ENCODE results near the gene RBPJ.
"Not testable (repeated sequence)": the region's sequence is repeated elsewhere in the genome, so short reads cannot be mapped to it uniquely, and the experiment has no call there.

RBPJ gene

GRCh38 chr4:26343038-26343398 lies 22.2 kb downstream of the RBPJ start:
- DNase-seq, result no peak

GRCh38 chr4:26344901-26345564 lies 24.2 kb downstream of the RBPJ start:
- no peak for DNase-seq

GRCh38 chr4:26345565-26345938 lies 24.7 kb downstream of the RBPJ start:
- DNase-seq, result no peak

GRCh38 chr4:26346203-26346620 lies 25.4 kb downstream of the RBPJ start:
- no peak for DNase-seq

- DNase-seq, result no peak
These were observed 28.7 kb downstream of the RBPJ start for GRCh38 chr4:26349496-26349895.

- no peak for DNase-seq
These were observed 30.9 kb downstream of the RBPJ start for GRCh38 chr4:26351685-26352084.

- no peak for DNase-seq
These were observed 33.7 kb downstream of the RBPJ start for GRCh38 chr4:26354491-26354890.

GRCh38 chr4:26355392-26356052 lies 34.7 kb downstream of the RBPJ start:
- DNase-seq, result no peak

- no peak for DNase-seq
These were observed 35.3 kb downstream of the RBPJ start for GRCh38 chr4:26356081-26356501.

- DNase-seq, result not testable (repeated sequence)
These were observed 38.7 kb downstream of the RBPJ start for GRCh38 chr4:26359521-26359920.

GRCh38 chr4:26360273-26360672 lies 39.5 kb downstream of the RBPJ start:
- no peak for DNase-seq

GRCh38 chr4:26360864-26361263 lies 40.0 kb downstream of the RBPJ start:
- DNase-seq, result no peak

- DNase-seq, result no peak
These were observed 40.5 kb downstream of the RBPJ start for GRCh38 chr4:26361297-26361696.

GRCh38 chr4:26362745-26363439 lies 42.1 kb downstream of the RBPJ start:
- DNase-seq, result no peak

- DNase-seq, result no peak
These were observed 44.8 kb downstream of the RBPJ start for GRCh38 chr4:26365537-26366150.

GRCh38 chr4:26367811-26368210 lies 47.0 kb downstream of the RBPJ start:
- DNase-seq, result no peak

GRCh38 chr4:26368685-26369084 lies 47.9 kb downstream of the RBPJ start:
- no peak for DNase-seq

GRCh38 chr4:26369132-26369531 lies 48.3 kb downstream of the RBPJ start:
- no peak for DNase-seq

- DNase-seq, result no peak
These were observed 48.8 kb downstream of the RBPJ start for GRCh38 chr4:26369581-26369980.

- no peak for DNase-seq
These were observed 51.3 kb downstream of the RBPJ start for GRCh38 chr4:26372076-26372475.

- DNase-seq, result peak; percentile 47
These were observed 51.8 kb downstream of the RBPJ start for GRCh38 chr4:26372525-26373172.

- no peak for DNase-seq
These were observed 54.7 kb downstream of the RBPJ start for GRCh38 chr4:26375551-26375950.
